Hepatocyte (in vitro differentiated cells): Measurements from ENCODE around the gene VPS9D1.
A peak's percentile ranks its signal among the peaks of the same experiment; 100 is the strongest.

Experiments used
- CTCF ChIP-seq: fragments of 200-600 bp; sonication (generic); IDR thresholded peaks from 2 replicates; pipeline ENCODE4 v1.5.1; 2016; ENCODE audit warnings: antibody characterized with exemption, mild to moderate bottlenecking; ENCODE audit not compliant: poor library complexity
- EZH2 ChIP-seq: fragments of 200-600 bp; sonication (generic); IDR thresholded peaks from 2 replicates; pipeline ENCODE4 v1.6.1; 2016; ENCODE audit warnings: antibody characterized with exemption, mild to moderate bottlenecking, borderline replicate concordance

- TF ChIP-seq CTCF (peak; percentile 34), EZH2 (no peak)
These were observed 19.0 kb downstream of the VPS9D1 start, which contains the start of gene SPATA2L for GRCh38 chr16:89701425-89702406.
